Vagina (tissue), 2 donors: ENCODE measurements around the gene CD48. TPM values are rescaled to one million over a fixed set of nuclear protein-coding genes. Genes with fewer than 3 reads are reported as not detected.
"Not testable (repeated sequence)": the region's sequence is repeated elsewhere in the genome, so short reads cannot be mapped to it uniquely, and the experiment has no call there.

ENCODE experiments used
- DNase-seq, 2 donors: peaks; one replicate each; pipeline ENCODE4 v3.0.0-alpha.2; 2017; ENCODE audit errors: extremely low spot score in 2 of 2
- H3K27ac ChIP-seq: fragments of 200-600 bp; sonication (generic); one replicate; pipeline ENCODE4 v1.5.1; 2019
- H3K27me3 ChIP-seq: fragments of 200-600 bp; sonication (generic); one replicate; pipeline ENCODE4 v1.5.1; 2019
- H3K36me3 ChIP-seq, 2 donors: fragments of 200-600 bp; sonication (generic); one replicate each; pipeline ENCODE4 v1.5.1; 2017 to 2019
- H3K4me1 ChIP-seq: fragments of 200-600 bp; sonication (generic); one replicate; pipeline ENCODE4 v1.5.1; 2019
- H3K4me3 ChIP-seq, 2 donors: fragments of 200-600 bp; sonication (generic); 1 replicate in 1 of 2; 2 replicates in 1 of 2; pipeline ENCODE4 v1.5.1; 2016 to 2019
- H3K9me3 ChIP-seq: fragments of 200-600 bp; sonication (generic); one replicate; pipeline ENCODE4 v1.5.1; 2019
- POLR2A ChIP-seq, 2 donors: fragments of 450-650 bp; IDR thresholded peaks; one replicate each; pipeline ENCODE4 v1.6.1; 2017; ENCODE audit warnings: antibody characterized with exemption in 2 of 2, mild to moderate bottlenecking in 2 of 2, moderate library complexity in 2 of 2
- POLR2AphosphoS5 ChIP-seq, 2 donors: sonication (generic); formaldehyde crosslinking; IDR thresholded peaks; one replicate each; pipeline ENCODE4 v1.9.0; 2017; ENCODE audit warnings: antibody characterized with exemption in 2 of 2, mild to moderate bottlenecking in 2 of 2, low read depth in 1 of 2; ENCODE audit not compliant: insufficient read depth in 1 of 2
- intact Hi-C: fragments of 100-400 bp; cut with DNase I; formaldehyde crosslinking; loops from one replicate; pipeline ENCODE4 v1.15.1; 2023
- total RNA-seq: library from RNA; depleted of rRNA; stranded (reverse); fragments of >200 nt; gene quantifications from one replicate; pipeline ENCODE4 v1.2.3, GENCODE V29; 2016
- TF ChIP-seq, protein P1 (sequence below), 3 experiments: fragments of 450-650 bp in 2 of 3; fragments of 200-600 bp in 1 of 3; sonication (generic) in 1 of 3; IDR thresholded peaks; one replicate each; pipeline ENCODE4 v1.5.1; 2017 to 2019; ENCODE audit warnings: antibody characterized with exemption in 3 of 3, mild to moderate bottlenecking in 2 of 3, moderate library complexity in 2 of 3

The CD48 gene
- total RNA-seq, 1 donor from 2014 or later: 4.7 TPM

DNA sequence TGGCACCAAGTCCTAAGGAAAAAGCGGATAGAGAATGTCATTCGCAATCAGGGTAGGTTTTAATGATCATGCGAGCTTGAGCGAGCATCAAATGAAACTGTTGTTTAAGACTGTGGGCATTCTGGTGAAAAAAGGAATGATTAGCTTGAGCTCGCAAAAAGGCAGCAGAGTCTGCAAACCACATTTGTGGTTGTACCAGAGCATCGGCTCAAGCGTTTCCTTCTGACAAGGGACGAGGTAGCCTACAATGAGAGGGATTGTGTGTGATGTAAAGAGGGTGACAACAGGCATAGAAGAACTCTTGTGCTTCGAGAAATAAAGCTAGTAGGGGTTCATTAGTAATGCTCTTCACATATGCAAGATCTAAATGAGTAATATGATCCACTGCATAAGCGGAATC, 11.1 kb upstream of the CD48 start:
- H3K4me3 ChIP-seq: no peak overlapping the region
- H3K27ac ChIP-seq: no peak overlapping the region
- DNase-seq: no peak
- intact Hi-C loops: no loop called here
- TF ChIP-seq, protein P1, sequence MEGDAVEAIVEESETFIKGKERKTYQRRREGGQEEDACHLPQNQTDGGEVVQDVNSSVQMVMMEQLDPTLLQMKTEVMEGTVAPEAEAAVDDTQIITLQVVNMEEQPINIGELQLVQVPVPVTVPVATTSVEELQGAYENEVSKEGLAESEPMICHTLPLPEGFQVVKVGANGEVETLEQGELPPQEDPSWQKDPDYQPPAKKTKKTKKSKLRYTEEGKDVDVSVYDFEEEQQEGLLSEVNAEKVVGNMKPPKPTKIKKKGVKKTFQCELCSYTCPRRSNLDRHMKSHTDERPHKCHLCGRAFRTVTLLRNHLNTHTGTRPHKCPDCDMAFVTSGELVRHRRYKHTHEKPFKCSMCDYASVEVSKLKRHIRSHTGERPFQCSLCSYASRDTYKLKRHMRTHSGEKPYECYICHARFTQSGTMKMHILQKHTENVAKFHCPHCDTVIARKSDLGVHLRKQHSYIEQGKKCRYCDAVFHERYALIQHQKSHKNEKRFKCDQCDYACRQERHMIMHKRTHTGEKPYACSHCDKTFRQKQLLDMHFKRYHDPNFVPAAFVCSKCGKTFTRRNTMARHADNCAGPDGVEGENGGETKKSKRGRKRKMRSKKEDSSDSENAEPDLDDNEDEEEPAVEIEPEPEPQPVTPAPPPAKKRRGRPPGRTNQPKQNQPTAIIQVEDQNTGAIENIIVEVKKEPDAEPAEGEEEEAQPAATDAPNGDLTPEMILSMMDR (IDR thresholded peaks at IDR 0.05): no peak
- TF ChIP-seq POLR2A (IDR thresholded peaks at IDR 0.05) (no peak), POLR2AphosphoS5 (IDR thresholded peaks at IDR 0.05; ENCODE audit: insufficient read depth in 1 of 2, low read depth in 1 of 2) (no peak)
- no peaks in the 10 kb centered on the region for H3K27me3 ChIP-seq
- no peaks in the 10 kb centered on the region for H3K36me3 ChIP-seq
- no peaks in the 10 kb centered on the region for H3K9me3 ChIP-seq
- no peaks in the 10 kb centered on the region for H3K4me1 ChIP-seq

DNA sequence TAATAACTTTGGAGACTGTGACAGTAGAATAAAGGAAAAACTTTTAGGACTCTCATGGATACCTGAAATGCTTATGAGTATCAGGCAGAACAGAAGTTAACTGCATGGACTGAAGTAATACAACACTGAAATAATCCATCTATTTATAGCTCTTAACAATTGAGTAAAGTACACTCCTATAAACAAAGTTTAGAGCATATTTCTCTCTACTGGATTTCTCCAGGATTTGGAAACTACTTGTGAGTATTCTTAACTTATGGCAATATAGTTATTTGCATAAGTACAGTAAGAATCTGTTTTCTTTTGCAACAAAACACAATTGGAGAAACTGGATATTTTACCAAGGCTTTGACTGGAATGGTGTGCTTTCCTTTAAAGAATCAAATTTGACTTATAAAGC, 9.9 kb upstream of the CD48 start:
- H3K27ac ChIP-seq: no peak overlapping the region
- H3K4me1 ChIP-seq: no peaks in the 10 kb centered on the region
- no peaks in the 10 kb centered on the region for H3K36me3 ChIP-seq
- H3K9me3 ChIP-seq: no peaks in the 10 kb centered on the region
- no peaks in the 10 kb centered on the region for H3K27me3 ChIP-seq
- DNase-seq: no peak
- H3K4me3 ChIP-seq: no peak overlapping the region
- intact Hi-C loops: no loop called here
- TF ChIP-seq, protein P1 (IDR thresholded peaks at IDR 0.05): no peak
- TF ChIP-seq POLR2A (IDR thresholded peaks at IDR 0.05) (no peak), POLR2AphosphoS5 (IDR thresholded peaks at IDR 0.05; ENCODE audit: insufficient read depth in 1 of 2, low read depth in 1 of 2) (no peak)

DNA sequence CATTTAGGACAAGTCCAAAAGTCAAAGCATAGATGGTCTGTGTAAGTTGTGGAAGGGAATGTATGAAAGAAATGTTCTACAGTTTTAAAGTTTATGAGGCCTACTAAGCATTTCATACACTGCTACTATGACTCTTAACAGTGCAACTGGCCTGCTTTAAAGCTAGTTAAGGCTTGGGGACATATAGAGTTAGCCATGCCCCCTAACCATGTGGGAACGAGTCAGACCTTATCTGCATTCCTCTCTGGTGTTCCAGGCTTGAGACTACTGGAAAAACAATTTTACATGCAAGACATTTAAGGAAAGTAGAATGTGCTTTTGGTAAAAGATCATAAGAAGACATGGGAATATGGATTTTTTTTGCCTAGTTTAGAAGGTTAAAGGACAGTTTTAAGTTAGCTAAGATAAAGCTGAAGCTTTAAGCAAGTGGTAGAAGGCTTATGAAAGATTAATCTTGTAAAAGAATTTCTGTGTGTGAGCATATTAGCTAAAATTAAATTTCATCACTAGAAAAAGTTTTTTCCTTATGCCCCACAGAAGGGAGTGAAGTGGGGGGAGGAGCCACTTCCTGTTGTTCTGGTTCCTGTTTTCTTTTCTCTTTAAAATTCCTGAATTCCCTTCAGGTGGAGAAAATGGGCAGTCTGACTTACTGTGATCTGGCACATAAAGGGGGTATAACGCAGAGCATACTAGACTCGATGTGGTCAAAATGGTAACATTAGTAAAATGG, 8.9 kb upstream of the CD48 start:
- H3K4me3 ChIP-seq: no peak overlapping the region
- no peaks in the 10 kb centered on the region for H3K4me1 ChIP-seq
- no peak for DNase-seq
- H3K27me3 ChIP-seq: no peaks in the 10 kb centered on the region
- H3K9me3 ChIP-seq: no peaks in the 10 kb centered on the region
- intact Hi-C loops: no loop called here
- no peaks in the 10 kb centered on the region for H3K36me3 ChIP-seq
- TF ChIP-seq POLR2AphosphoS5 (IDR thresholded peaks at IDR 0.05; ENCODE audit: insufficient read depth in 1 of 2, low read depth in 1 of 2) (no peak), POLR2A (IDR thresholded peaks at IDR 0.05) (no peak)
- TF ChIP-seq, protein P1 (IDR thresholded peaks at IDR 0.05): no peak
- H3K27ac ChIP-seq: no peak overlapping the region

DNA sequence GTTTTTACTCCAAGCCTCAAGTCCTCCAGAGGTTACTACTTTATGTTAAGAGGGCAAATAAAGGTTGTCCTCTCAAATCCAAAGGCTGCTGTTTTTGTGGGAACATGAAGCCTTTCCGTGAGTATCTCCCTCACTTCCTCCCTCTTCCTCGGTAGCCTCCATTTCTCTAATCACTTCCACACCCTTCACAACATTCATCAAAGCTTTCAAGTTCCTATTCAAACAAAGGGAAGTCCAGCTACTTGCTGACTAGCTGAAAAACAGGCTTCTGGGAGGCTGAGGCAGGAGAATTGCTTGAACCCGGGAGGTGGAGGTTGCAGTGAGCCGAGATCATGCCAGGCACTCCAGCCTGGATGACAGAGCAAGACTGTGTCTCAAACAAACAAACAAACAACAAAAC, 6.6 kb upstream of the CD48 start:
- Histone ChIP-seq H3K4me1 (no peaks in the 10 kb centered on the region), H3K27me3 (no peaks in the 10 kb centered on the region), H3K27ac (no peak overlapping the region), H3K36me3 (no peaks in the 10 kb centered on the region), H3K4me3 (no peak overlapping the region), H3K9me3 (no peaks in the 10 kb centered on the region)
- DNase-seq: no peak
- intact Hi-C loops: no loop called here
- no peak for TF ChIP-seq POLR2A (IDR thresholded peaks at IDR 0.05)

DNA sequence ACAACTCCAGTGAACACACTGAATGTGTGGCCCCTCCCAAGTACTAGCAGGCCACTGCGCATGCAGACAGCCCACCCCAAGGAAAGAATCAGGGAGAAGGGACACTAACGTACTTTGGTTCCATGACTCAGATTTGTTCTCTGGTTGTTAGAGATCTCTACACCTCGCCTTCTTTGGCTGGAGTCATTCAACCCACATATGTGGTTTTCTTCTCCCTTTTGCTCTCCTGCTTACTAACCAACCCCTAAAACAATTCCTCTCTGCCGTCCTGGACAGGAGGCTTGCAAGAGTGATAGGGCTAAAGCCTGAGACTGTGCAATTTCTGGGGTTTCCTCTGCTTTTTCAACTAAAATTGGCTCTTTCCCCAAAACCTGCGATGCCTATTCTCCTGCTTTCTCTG, 5.7 kb upstream of the CD48 start:
- Histone ChIP-seq H3K4me1 (no peaks in the 10 kb centered on the region), H3K9me3 (no peaks in the 10 kb centered on the region), H3K36me3 (no peaks in the 10 kb centered on the region), H3K27ac (no peak overlapping the region), H3K4me3 (no peak overlapping the region), H3K27me3 (no peaks in the 10 kb centered on the region)
- DNase-seq: no peak
- TF ChIP-seq POLR2A (IDR thresholded peaks at IDR 0.05) (no peak), POLR2AphosphoS5 (IDR thresholded peaks at IDR 0.05; ENCODE audit: insufficient read depth in 1 of 2, low read depth in 1 of 2) (no peak)
- intact Hi-C loops: no loop called here

DNA sequence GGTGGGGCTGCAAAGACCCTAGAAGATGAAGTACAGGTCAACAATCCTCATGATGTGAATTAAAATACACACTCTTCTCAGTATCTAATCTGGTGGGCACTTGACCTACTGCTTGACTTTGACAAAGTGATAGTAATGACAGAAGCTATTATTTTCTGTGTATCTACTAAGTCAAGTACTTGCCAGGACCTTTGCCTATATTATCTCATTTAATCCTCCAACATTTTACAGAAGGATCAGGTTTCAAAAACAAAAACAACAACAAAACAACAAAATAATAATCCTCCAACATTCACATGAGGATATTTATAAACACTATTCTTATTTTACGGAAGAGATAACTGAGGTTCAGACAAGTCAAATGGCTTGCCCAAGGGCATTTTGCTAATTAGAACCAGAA, 4.4 kb upstream of the CD48 start:
- H3K36me3 ChIP-seq: no peaks in the 10 kb centered on the region
- intact Hi-C loops: no loop called here
- H3K27me3 ChIP-seq: no peaks in the 10 kb centered on the region
- DNase-seq: no peak
- H3K4me1 ChIP-seq: no peaks in the 10 kb centered on the region
- TF ChIP-seq, protein P1 (IDR thresholded peaks at IDR 0.05): no peak
- TF ChIP-seq POLR2A (IDR thresholded peaks at IDR 0.05) (no peak), POLR2AphosphoS5 (IDR thresholded peaks at IDR 0.05; ENCODE audit: insufficient read depth in 1 of 2, low read depth in 1 of 2) (no peak)
- no peaks in the 10 kb centered on the region for H3K9me3 ChIP-seq
- no peak overlapping the region for H3K27ac ChIP-seq
- H3K4me3 ChIP-seq: no peak overlapping the region

DNA sequence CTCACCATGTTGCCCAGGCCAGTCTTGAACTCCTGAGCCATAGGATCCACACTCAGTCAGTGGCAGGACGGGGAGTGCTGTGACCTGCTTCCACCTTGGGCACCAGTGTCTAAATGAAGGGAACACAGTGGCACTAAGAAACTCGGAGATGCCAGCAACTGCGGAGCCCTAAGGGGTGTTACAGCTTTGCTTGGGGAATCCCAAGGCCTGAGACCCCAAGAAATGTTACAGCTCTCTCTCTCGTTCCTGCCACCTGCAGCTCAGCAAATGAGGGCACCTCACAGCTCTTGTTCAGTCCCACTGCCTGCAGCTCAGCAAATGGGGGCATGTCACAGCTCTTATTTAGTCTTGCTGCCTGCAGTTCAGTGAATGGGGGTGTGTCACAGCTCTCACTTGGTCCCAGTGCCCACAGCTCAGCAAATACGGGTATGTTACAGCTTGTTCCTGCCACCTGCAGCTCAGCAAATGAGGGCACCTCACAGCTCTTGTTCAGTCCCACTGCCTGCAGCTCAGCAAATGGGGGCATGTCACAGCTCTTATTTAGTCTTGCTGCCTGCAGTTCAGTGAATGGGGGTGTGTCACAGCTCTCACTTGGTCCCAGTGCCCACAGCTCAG, 2.5 kb upstream of the CD48 start:
- H3K27ac ChIP-seq, H3K4me1 ChIP-seq, DNase-seq, H3K4me3 ChIP-seq, H3K36me3 ChIP-seq, H3K9me3 ChIP-seq, intact Hi-C loops, H3K27me3 ChIP-seq: not testable (repeated sequence)
